Gastrocnemius medialis (tissue), 4 donors: ENCODE data around the gene ROBO3.

Experiments
- POLR2A ChIP-seq, 2 donors: fragments of 450-650 bp; IDR thresholded peaks; one replicate each; pipeline ENCODE4 v1.6.1; 2017; ENCODE audit warnings: antibody characterized with exemption in 2 of 2, mild to moderate bottlenecking in 2 of 2, moderate library complexity in 2 of 2
- TF ChIP-seq, protein P1 (sequence below), 5 experiments: fragments of 450-650 bp in 3 of 5; fragments of 200-600 bp in 2 of 5; sonication (generic) in 2 of 5; IDR thresholded peaks in 4 of 5; conservative IDR thresholded peaks in 1 of 5; 1 replicate in 4 of 5; 2 replicates in 1 of 5; pipeline ENCODE4 v1.5.1; 2016 to 2019; ENCODE audit warnings: antibody characterized with exemption in 5 of 5, mild to moderate bottlenecking in 3 of 5, moderate library complexity in 3 of 5

- TF ChIP-seq, protein P1, sequence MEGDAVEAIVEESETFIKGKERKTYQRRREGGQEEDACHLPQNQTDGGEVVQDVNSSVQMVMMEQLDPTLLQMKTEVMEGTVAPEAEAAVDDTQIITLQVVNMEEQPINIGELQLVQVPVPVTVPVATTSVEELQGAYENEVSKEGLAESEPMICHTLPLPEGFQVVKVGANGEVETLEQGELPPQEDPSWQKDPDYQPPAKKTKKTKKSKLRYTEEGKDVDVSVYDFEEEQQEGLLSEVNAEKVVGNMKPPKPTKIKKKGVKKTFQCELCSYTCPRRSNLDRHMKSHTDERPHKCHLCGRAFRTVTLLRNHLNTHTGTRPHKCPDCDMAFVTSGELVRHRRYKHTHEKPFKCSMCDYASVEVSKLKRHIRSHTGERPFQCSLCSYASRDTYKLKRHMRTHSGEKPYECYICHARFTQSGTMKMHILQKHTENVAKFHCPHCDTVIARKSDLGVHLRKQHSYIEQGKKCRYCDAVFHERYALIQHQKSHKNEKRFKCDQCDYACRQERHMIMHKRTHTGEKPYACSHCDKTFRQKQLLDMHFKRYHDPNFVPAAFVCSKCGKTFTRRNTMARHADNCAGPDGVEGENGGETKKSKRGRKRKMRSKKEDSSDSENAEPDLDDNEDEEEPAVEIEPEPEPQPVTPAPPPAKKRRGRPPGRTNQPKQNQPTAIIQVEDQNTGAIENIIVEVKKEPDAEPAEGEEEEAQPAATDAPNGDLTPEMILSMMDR (IDR thresholded peaks at IDR 0.05 in 4 of 5, conservative IDR thresholded peaks at IDR 0.05 in 1 of 5): no peak
- no peak for TF ChIP-seq POLR2A (IDR thresholded peaks at IDR 0.05)
These were observed 39.4 kb upstream of the ROBO3 start for GRCh38 chr11:124825876-124826275.
